Endothelial cell of umbilical vein (primary cell): ENCODE results near the gene SCAMP2.

Experiments used
- EZH2 ChIP-seq: IDR thresholded peaks from 2 replicates; pipeline ENCODE4 v1.6.1; 2012; ENCODE audit warnings: borderline replicate concordance, low read depth, mild to moderate bottlenecking, moderate library complexity, low read length, inconsistent platforms; ENCODE audit not compliant: severe bottlenecking
- FOS ChIP-seq: IDR thresholded peaks from 2 replicates; pipeline ENCODE4 v1.6.1; 2011; ENCODE audit warnings: mild to moderate bottlenecking, low read length, moderate library complexity, borderline replicate concordance; ENCODE audit not compliant: insufficient read depth
- GATA2 ChIP-seq: IDR thresholded peaks from 2 replicates; pipeline ENCODE4 v1.7.0; 2011; ENCODE audit warnings: low read depth, mild to moderate bottlenecking, moderate library complexity, mixed read lengths, low read length; ENCODE audit not compliant: insufficient read length, insufficient read depth
- JUN ChIP-seq: IDR thresholded peaks from 2 replicates; pipeline ENCODE4 v1.6.1; 2011; ENCODE audit warnings: borderline replicate concordance, low read depth; ENCODE audit not compliant: insufficient read length, insufficient read depth
- MYC ChIP-seq: IDR thresholded peaks from one replicate; pipeline ENCODE4 v1.6.1; 2011; ENCODE audit warnings: mild to moderate bottlenecking, low read depth, low read length
- POLR2A ChIP-seq: IDR thresholded peaks from 2 replicates; pipeline ENCODE4 v1.6.1; 2012; ENCODE audit warnings: low read depth, mild to moderate bottlenecking, control low read depth, low read length
- POLR2AphosphoS5 ChIP-seq: IDR thresholded peaks from 2 replicates; pipeline ENCODE4 v1.6.1; 2012; ENCODE audit warnings: low read depth, mild to moderate bottlenecking, control low read depth, low read length, moderate library complexity; ENCODE audit not compliant: insufficient read depth
- TF ChIP-seq, protein P1 (sequence below), 2 donors: IDR thresholded peaks; 1 replicate in 1 of 2; 2 replicates in 1 of 2; pipeline ENCODE4 v1.5.1; 2011; ENCODE audit warnings: low read length in 2 of 2, mild to moderate bottlenecking in 2 of 2, moderate library complexity in 2 of 2, control low read depth in 1 of 2, inconsistent platforms in 1 of 2, low read depth in 1 of 2; ENCODE audit not compliant: insufficient read depth in 1 of 2; ENCODE audit errors: extremely low read depth in 1 of 2
- TF ChIP-seq, protein P2 (sequence below): IDR thresholded peaks from 2 replicates; pipeline ENCODE4 v1.6.1; 2011; ENCODE audit not compliant: insufficient read depth, insufficient read length

DNA sequence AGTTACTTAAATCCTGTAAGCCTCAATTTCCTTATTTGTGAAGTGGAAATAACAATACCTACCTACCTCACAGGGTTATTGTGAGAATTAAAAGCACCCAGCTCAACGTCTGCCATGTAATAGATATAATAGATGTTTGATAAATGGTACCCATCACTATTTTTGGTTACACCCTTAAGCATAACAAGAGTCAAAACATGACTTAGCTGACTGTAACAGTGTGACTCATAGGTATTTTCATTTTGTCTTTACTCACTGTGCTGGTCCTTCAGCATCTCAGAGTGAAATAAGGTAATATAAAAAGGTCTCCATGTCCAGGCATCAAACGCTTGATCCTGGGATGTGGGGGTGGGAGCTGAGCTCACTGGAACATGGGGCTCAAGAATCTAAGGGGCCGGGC lies 43.7 kb downstream of the SCAMP2 start:
- TF ChIP-seq, protein P1, sequence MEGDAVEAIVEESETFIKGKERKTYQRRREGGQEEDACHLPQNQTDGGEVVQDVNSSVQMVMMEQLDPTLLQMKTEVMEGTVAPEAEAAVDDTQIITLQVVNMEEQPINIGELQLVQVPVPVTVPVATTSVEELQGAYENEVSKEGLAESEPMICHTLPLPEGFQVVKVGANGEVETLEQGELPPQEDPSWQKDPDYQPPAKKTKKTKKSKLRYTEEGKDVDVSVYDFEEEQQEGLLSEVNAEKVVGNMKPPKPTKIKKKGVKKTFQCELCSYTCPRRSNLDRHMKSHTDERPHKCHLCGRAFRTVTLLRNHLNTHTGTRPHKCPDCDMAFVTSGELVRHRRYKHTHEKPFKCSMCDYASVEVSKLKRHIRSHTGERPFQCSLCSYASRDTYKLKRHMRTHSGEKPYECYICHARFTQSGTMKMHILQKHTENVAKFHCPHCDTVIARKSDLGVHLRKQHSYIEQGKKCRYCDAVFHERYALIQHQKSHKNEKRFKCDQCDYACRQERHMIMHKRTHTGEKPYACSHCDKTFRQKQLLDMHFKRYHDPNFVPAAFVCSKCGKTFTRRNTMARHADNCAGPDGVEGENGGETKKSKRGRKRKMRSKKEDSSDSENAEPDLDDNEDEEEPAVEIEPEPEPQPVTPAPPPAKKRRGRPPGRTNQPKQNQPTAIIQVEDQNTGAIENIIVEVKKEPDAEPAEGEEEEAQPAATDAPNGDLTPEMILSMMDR (IDR thresholded peaks at IDR 0.05; ENCODE audit: extremely low read depth in 1 of 2, insufficient read depth in 1 of 2, low read depth in 1 of 2, low read length in 2 of 2): no peak
- TF ChIP-seq POLR2A (no peak), EZH2 (no peak), POLR2AphosphoS5 (no peak), MYC (no peak), JUN (no peak), GATA2 (no peak), FOS (no peak)
- TF ChIP-seq, protein P2, sequence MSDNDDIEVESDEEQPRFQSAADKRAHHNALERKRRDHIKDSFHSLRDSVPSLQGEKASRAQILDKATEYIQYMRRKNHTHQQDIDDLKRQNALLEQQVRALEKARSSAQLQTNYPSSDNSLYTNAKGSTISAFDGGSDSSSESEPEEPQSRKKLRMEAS: no peak
